GM18951 (cell line): Measurements from ENCODE around the gene ADGRE1.

Experiments used
- POLR2A ChIP-seq: IDR thresholded peaks from 4 replicates; pipeline ENCODE4 v1.6.1; 2011; ENCODE audit warnings: mild to moderate bottlenecking; ENCODE audit not compliant: insufficient read length, insufficient read depth; ENCODE audit errors: extremely low read depth
- in situ Hi-C: fragments of 300-500 bp; cut with MboI; formaldehyde crosslinking; loops from one replicate; pipeline ENCODE4 v1.12.0; 2022; ENCODE audit warnings: low sequenced_read_pairs, mixed read lengths, inconsistent platforms; ENCODE audit not compliant: unreplicated experiment

The ADGRE1 gene

GRCh38 chr19:6894313-6894712 lies 6.9 kb downstream of the ADGRE1 start:
- TF ChIP-seq POLR2A: no peak
- in situ Hi-C loops: no loop called here

GRCh38 chr19:6903446-6903845 lies 16.1 kb downstream of the ADGRE1 start:
- TF ChIP-seq POLR2A: no peak
- in situ Hi-C loops: no loop called here

- in situ Hi-C loops: no loop called here
- TF ChIP-seq POLR2A: no peak
These were observed 19.2 kb downstream of the ADGRE1 start for GRCh38 chr19:6906559-6907060.

- no peak for TF ChIP-seq POLR2A
- in situ Hi-C loops: no loop called here
These were observed 24.1 kb downstream of the ADGRE1 start for GRCh38 chr19:6911523-6911922.

GRCh38 chr19:6914321-6914720 lies 26.9 kb downstream of the ADGRE1 start:
- no peak for TF ChIP-seq POLR2A
- in situ Hi-C loops: no loop called here

GRCh38 chr19:6916952-6917351 lies 29.6 kb downstream of the ADGRE1 start:
- TF ChIP-seq POLR2A: no peak
- in situ Hi-C loops: no loop called here

- no peak for TF ChIP-seq POLR2A
- in situ Hi-C loops: no loop called here
These were observed 38.0 kb downstream of the ADGRE1 start for GRCh38 chr19:6925386-6925785.

- no peak for TF ChIP-seq POLR2A
- in situ Hi-C loops: no loop called here
These were observed 38.7 kb downstream of the ADGRE1 start for GRCh38 chr19:6925801-6926751.

GRCh38 chr19:6930190-6930589 lies 42.8 kb downstream of the ADGRE1 start:
- no peak for TF ChIP-seq POLR2A
- in situ Hi-C loops: no loop called here

- in situ Hi-C loops: no loop called here
- TF ChIP-seq POLR2A: no peak
These were observed 47.7 kb downstream of the ADGRE1 start for GRCh38 chr19:6935069-6935468.

GRCh38 chr19:6935618-6936017 lies 48.2 kb downstream of the ADGRE1 start:
- no peak for TF ChIP-seq POLR2A
- in situ Hi-C loops: no loop called here

GRCh38 chr19:6945733-6946132 lies 58.4 kb downstream of the ADGRE1 start:
- in situ Hi-C loops: no loop called here
- no peak for TF ChIP-seq POLR2A

GRCh38 chr19:6947745-6948144 lies 60.4 kb downstream of the ADGRE1 start:
- in situ Hi-C loops: no loop called here
- no peak for TF ChIP-seq POLR2A

GRCh38 chr19:6948884-6949283 lies 61.5 kb downstream of the ADGRE1 start:
- TF ChIP-seq POLR2A: no peak
- in situ Hi-C loops: no loop called here
